ENCODE results near the gene ARHGEF4. TPM values are rescaled to one million over a fixed set of nuclear protein-coding genes. Genes with fewer than 3 reads are reported as not detected.

The ARHGEF4 gene
- total RNA-seq, 1 experiment from 2014 or later = 26.6 TPM

GRCh38 chr2:130845505-130846085 is 8.9 kb downstream of the ARHGEF4 start:
- Histone ChIP-seq H4K20me1 (ENCODE audit: insufficient read depth) (no peaks in the 10 kb centered on the region), H3K4me3 (replicated peaks in 1 of 2; ENCODE audit: low read depth in 1 of 2, low read length in 2 of 2) (no peak overlapping the region), H2AFZ (ENCODE audit: low read depth, low read length, poor library complexity, severe bottlenecking) (no peak overlapping the region), H3K9me2 (ENCODE audit: insufficient read depth) (no peaks in the 10 kb centered on the region), H3K36me3 (ENCODE audit: control insufficient read depth in 1 of 2, insufficient read depth in 2 of 2, low read length in 2 of 2) (no peaks in the 10 kb centered on the region), H3K9ac (ENCODE audit: low read length) (no peak overlapping the region), H3K4me2 (ENCODE audit: low read length) (no peak overlapping the region), H3K4me1 (ENCODE audit: control insufficient read depth in 1 of 2, insufficient read depth in 2 of 2, low read length in 2 of 2) (no peaks in the 10 kb centered on the region; a peak in 1 of 4 replicates), H3K27ac (ENCODE audit: low read depth, low read length) (no peak overlapping the region), H3K79me2 (ENCODE audit: insufficient read depth, low read length) (peaks cover 50% of the 10 kb centered on the region; the same call in 1 of the 2 replicates), H3K27me3 (ENCODE audit: insufficient read depth, low read length) (no peaks in the 10 kb centered on the region), H3K9me3 (ENCODE audit: control insufficient read depth in 1 of 2, insufficient read depth in 1 of 2, low read depth in 1 of 2, low read length in 2 of 2) (no peaks in the 10 kb centered on the region)
- ATAC-seq (no peak), DNase-seq (ENCODE audit: low read depth, low spot score) (no peak)
- RAD21 ChIA-PET (ENCODE audit: low non-redundant PET in 1 of 2, low total read pairs in 2 of 2, uncharacterized antibody in 2 of 2, unreplicated experiment in 2 of 2) = no interaction called here
- no peak for TF ChIP-seq ZNF274 (IDR thresholded peaks at IDR 0.05; ENCODE audit: low read depth, low read length)
- no peak for TF ChIP-seq ZBTB33 (IDR thresholded peaks at IDR 0.05; ENCODE audit: extremely low read depth, insufficient replicate concordance, low read length)
- TF ChIP-seq FOSL1 (IDR thresholded peaks at IDR 0.05; ENCODE audit: low read depth) = no peak
- no peak for TF ChIP-seq TCF7L2 (IDR thresholded peaks at IDR 0.05; ENCODE audit: borderline replicate concordance, extremely low read depth, insufficient read depth, insufficient read length)
- no peak for TF ChIP-seq ELF1 (IDR thresholded peaks at IDR 0.05; ENCODE audit: borderline replicate concordance, low read depth)
- TF ChIP-seq RAD21 (IDR thresholded peaks at IDR 0.05; ENCODE audit: low read depth) = no peak
- TF ChIP-seq, protein P1, sequence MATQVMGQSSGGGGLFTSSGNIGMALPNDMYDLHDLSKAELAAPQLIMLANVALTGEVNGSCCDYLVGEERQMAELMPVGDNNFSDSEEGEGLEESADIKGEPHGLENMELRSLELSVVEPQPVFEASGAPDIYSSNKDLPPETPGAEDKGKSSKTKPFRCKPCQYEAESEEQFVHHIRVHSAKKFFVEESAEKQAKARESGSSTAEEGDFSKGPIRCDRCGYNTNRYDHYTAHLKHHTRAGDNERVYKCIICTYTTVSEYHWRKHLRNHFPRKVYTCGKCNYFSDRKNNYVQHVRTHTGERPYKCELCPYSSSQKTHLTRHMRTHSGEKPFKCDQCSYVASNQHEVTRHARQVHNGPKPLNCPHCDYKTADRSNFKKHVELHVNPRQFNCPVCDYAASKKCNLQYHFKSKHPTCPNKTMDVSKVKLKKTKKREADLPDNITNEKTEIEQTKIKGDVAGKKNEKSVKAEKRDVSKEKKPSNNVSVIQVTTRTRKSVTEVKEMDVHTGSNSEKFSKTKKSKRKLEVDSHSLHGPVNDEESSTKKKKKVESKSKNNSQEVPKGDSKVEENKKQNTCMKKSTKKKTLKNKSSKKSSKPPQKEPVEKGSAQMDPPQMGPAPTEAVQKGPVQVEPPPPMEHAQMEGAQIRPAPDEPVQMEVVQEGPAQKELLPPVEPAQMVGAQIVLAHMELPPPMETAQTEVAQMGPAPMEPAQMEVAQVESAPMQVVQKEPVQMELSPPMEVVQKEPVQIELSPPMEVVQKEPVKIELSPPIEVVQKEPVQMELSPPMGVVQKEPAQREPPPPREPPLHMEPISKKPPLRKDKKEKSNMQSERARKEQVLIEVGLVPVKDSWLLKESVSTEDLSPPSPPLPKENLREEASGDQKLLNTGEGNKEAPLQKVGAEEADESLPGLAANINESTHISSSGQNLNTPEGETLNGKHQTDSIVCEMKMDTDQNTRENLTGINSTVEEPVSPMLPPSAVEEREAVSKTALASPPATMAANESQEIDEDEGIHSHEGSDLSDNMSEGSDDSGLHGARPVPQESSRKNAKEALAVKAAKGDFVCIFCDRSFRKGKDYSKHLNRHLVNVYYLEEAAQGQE (IDR thresholded peaks at IDR 0.05; ENCODE audit: low read depth) = no peak
- no TSS peak for BruUV-seq (replicated peaks)
- POLR2A ChIA-PET = no interaction called here
- CTCF ChIA-PET = no interaction called here
- intact Hi-C loops (cut with micrococcal nuclease) = no loop called here

Measured in HCT116 (cell line).